ENCODE results near the gene TARM1.
"Not testable (repeated sequence)": the region's sequence is repeated elsewhere in the genome, so short reads cannot be mapped to it uniquely, and the experiment has no call there.

TARM1 gene

DNA sequence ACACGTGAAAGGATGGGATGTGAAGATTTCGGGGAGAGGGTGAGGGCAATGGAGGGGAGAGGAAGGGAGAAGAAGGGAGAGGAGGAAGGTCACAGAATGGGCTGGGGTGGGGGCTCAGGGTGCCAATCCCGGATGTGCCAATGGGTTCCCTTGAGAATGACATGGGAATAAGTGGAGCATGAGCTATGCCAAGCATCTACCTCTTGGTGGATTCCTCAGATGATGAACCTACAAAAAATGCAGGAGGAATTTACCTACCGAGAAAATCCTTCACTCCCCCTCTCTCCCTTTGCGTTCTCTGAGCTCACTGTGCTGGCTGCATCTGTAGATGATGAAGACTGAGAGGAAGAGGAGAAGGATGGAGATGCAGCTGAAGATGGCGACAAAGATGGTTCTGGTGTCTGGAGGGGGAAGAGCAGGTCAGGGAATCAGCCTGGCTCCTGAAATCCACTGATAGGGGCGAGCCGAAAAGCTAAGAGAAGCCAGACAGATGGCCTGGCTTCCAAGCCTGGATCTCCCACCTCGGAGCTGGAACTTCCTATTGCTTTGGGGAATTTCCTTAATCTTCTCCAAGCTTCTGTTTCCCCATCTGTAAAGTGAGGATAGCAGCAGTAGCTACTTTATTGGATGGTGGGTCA, 39.1 kb downstream of the TARM1 start:
- TF ChIP-seq, protein P1, sequence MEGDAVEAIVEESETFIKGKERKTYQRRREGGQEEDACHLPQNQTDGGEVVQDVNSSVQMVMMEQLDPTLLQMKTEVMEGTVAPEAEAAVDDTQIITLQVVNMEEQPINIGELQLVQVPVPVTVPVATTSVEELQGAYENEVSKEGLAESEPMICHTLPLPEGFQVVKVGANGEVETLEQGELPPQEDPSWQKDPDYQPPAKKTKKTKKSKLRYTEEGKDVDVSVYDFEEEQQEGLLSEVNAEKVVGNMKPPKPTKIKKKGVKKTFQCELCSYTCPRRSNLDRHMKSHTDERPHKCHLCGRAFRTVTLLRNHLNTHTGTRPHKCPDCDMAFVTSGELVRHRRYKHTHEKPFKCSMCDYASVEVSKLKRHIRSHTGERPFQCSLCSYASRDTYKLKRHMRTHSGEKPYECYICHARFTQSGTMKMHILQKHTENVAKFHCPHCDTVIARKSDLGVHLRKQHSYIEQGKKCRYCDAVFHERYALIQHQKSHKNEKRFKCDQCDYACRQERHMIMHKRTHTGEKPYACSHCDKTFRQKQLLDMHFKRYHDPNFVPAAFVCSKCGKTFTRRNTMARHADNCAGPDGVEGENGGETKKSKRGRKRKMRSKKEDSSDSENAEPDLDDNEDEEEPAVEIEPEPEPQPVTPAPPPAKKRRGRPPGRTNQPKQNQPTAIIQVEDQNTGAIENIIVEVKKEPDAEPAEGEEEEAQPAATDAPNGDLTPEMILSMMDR (conservative IDR thresholded peaks at IDR 0.05), result no peak
- H3K27ac ChIP-seq, result no peak overlapping the region

DNA sequence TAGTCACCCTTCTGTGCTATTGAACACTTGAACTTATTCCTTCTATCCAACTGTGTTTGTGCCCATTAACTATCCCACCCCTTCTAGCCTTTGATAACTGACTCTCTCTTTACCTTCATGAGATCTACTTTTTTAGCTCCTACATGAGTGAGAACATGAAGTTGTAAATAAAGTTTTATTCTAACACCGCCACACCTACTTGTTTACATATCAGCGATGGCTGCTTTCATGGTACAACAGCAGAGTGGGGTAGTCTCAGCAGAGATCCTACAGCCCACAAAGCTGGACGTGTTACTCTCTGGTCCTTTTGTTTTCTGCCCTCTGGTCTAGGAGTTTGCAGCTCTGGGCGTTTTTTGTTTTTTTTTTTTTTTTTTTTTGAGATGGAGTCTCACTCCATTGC, 41.2 kb downstream of the TARM1 start:
- no peak overlapping the region for H3K27ac ChIP-seq
- TF ChIP-seq, protein P1 (conservative IDR thresholded peaks at IDR 0.05), result no peak

DNA sequence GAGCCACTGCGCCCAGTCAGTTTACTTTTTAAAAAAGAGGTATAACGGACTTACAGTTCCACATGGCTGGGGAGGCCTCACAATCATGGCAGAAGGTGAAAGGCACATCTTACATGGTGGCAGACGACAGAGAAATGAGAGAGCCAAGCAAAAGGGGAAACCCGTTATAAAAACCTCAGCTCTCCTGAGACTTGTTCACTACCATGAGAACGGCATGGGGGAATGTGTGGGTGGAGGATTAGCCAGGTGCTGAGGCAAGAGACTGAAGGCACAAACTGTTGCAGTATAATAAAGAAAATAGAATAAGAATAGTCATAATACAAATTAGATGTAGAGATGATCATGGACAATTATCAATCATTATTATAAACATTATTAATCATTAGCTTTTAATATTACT, 44.6 kb downstream of the TARM1 start:
- H3K27ac ChIP-seq, result not testable (repeated sequence)

DNA sequence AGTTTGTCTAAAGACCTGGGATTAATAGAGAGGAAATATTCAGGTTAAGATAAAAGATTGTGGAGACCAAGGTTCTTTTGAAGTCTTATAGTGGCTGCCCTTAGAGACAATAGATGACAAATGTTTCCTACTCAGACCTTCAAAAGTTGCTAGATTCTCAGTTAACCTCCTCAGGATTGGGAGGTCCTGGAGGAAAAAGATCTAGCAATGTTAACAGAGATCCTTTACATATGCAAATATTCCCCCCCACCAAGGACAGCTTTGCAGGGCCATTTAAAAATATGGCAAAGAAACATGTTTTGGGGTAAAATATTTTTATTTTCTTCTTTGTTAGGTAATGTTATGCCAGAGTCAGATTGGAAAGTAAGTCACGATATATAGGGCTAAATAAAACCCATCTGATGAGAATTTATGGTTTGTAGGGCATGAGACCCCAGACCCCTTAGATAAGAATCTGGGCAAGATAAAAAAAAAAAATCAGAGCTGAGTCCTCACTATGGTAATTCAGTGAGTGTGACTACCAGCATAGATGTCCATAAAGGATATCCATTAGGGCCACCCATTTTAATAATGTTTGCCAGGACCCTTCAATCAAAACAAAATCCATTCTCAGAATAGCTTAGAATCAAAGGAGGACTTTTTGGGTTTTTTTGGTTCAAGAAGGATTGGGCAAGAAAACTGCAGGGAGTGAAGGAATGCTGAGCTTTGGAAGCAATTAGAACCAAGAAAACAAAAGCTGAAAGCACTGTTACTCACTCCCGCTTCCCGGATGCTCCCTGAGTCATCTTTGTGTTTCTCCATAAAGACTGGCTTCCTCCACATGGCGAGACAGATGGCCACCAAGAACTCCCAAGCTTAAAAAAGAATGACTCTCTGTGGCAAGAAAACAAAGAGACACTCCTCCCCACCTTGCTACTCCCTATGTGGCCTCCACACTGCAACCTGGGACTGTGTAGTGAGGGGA, 45.7 kb downstream of the TARM1 start:
- TF ChIP-seq, protein P1 (conservative IDR thresholded peaks at IDR 0.05), result no peak
- no peak overlapping the region for H3K27ac ChIP-seq

DNA sequence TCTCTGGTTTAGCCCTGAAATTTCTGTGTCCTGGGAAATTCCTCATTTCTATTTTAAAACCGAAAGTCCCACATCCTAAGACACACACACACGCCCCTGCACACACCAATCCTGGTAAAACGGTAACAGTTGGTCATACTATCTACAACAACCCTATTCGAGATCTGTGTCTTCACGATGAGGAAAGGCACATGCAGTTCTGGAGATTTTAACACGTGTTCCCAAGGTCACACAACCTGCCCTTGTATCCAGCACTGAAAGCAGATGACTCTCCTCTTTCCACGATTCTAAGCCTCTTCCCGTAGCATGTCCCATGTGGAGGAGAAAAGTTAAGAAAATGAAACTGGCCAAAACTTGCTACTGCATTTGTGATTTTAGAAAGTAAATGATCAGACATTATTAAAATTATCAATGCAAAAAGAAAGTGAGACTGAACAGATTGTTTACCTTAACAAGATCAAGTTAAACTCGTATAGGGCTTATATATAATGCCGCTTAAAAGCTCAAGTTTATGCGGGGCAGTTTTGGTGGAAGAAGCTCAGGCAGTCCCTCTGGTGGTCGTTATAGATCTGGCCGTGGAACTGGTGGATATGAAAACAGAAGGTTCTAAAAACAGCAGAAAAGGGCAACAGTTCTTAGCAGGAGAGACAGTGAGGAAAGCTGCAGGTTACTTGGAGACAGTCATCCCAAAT, 50.1 kb downstream of the TARM1 start:
- H3K27ac ChIP-seq, result peak overlapping the region; percentile 19; the same call in 1 of the 2 replicates
- TF ChIP-seq, protein P1 (conservative IDR thresholded peaks at IDR 0.05), result peak; percentile 76

DNA sequence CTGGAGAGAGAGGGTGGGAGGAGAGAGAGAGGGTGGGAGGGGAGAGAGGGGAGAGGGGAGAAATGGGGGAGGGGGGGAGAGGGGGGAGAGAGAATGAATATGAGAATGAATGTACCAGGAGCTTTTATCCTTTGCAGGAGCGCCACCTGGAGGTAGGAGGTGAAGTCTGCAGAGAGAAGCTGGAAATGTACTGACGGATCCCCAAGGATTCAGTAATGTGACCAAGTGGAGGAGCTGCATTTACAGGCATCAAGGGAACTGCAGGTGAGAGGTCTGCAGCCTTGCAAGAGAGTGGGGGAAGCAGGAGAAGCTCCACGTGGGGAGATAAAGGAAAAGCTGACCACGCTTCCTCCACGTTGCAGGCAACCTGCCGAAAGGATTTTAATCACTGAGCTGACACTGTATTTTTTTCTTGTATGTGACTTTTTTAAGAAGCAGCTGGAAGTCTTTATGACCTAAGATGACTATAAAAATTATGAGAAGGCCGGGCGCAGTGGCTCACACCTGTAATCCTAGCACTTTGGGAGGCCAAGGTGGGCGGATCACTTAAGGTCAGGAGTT, 51.2 kb downstream of the TARM1 start:
- TF ChIP-seq, protein P1 (conservative IDR thresholded peaks at IDR 0.05), result peak; percentile 85
- no peak overlapping the region for H3K27ac ChIP-seq

DNA sequence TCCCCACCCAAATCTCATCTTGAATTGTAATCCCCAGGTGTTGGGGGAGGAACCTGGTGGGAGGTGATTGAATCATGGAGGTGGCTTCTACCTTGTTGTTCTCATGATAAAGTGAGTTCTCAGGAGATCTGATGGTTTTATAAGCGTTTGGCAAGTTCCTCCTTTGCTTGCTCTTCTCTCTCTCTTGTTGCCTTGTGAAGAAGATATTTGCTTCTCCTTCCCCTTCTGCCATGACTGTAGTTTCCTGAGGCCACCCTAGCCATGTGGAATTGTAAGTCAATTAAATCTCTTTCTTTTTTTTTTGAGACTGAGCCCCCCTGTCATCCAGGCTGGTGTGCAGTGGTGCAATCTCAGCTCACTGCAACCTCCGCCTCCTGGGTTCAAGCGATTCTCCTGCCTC, 51.9 kb downstream of the TARM1 start:
- TF ChIP-seq, protein P1 (conservative IDR thresholded peaks at IDR 0.05), result no peak
- H3K27ac ChIP-seq, result no peak overlapping the region

Measured in VCaP (cell line).